HG03469 (cell line): ENCODE measurements around the gene NCR3LG1.

Source experiments
- ATAC-seq: cut with Tn5 transposase; IDR thresholded peaks from one replicate; pipeline ENCODE4 v1.9.1; 2021; ENCODE audit warnings: mild to moderate bottlenecking, moderate library complexity, moderate number of reproducible peaks; ENCODE audit not compliant: unreplicated experiment

The NCR3LG1 gene, protein sequence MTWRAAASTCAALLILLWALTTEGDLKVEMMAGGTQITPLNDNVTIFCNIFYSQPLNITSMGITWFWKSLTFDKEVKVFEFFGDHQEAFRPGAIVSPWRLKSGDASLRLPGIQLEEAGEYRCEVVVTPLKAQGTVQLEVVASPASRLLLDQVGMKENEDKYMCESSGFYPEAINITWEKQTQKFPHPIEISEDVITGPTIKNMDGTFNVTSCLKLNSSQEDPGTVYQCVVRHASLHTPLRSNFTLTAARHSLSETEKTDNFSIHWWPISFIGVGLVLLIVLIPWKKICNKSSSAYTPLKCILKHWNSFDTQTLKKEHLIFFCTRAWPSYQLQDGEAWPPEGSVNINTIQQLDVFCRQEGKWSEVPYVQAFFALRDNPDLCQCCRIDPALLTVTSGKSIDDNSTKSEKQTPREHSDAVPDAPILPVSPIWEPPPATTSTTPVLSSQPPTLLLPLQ

DNA sequence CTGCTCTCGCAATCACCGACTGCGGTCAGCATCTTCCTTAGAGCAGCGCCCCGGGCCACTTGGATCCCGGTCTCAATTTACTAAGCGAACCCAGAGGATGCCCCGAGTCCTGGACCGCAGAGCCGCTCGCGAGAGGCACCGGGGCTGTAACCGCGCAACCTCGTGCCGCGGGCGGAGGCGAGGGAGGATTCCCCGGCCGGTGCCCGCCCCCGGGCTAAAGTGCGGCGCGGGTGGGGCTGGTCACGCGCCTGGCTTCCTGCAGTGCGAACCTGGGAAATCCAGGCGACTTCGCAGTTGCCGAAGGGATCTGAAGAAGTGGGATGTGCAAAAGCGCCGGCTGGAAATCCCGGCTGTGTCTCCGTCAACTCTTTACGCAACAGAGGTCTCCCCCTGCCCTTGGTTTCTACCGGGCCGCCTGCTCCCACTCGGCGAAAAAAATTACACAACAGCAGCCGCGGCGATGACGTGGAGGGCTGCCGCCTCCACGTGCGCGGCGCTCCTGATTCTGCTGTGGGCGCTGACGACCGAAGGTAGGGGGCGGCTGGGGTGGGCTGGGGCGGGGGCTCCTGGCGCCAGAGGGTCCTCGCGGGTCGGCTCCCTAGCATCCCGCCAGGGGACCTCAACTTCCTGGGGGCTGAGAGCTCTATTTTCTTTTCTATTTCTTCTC lies at the start of gene NCR3LG1:
TSS of gene NCR3LG1 (plus strand) at position 291 of the 667 bp plus-strand sequence. CDS start at position 461, 170 bp downstream.
- ATAC-seq, result no peak

DNA sequence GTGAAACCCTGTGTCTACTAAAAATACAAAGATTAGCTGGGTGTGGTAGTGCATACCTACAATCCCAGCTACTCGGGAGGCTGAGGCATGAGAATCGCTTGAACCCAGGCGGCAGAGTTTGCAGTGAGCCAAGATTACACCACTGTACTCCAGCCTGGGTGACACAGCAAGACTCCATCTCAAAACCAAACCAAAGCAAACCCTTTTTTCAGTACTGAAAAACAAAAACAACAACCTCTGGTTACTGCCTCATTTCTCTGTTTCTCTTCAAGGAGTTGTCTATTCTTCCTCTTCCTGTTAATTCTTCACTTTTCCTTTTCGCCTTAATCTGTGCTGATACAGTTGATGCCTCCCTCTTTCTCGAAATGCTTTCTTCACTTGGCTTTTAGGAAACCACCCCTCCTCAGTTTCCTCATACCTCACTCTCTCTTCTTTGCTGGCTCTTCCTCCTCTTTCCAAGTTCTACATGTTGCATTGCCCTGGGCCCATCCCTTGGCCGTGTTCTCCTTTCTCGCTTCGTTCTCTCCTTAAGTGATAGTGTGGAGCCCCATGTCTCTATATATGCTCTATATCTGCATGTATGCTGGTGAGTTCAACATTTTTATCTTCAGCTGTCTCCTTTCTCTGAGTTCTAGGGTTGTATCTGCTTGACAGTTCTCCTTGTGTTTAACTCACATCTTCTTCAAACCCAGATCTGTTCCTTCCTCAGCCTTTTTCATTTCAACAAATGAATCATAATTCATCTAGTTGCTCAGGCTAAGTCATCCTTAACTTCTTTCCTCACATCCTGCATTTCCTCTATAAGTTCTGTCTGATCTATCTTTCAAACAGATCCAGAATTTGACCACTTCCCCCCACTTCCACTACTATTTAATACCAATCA lies 38.0 kb upstream of the NCR3LG1 start:
- ATAC-seq, result no peak

DNA sequence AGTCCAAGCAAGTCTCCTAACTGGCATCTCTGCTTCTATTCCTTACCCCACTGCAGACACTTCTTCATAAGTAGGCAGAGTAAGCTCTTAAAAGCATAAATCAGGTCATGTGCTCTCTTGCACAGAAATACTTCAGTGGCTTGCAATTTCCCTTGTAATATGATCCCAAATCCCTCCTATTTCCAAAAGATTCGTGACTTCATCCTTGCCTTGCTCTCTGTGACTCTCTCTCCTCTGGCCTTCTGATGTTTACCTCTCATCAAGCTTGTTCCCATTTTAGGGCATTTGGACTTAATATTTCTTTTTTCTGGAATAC lies 37.4 kb upstream of the NCR3LG1 start:
- ATAC-seq, result no peak

DNA sequence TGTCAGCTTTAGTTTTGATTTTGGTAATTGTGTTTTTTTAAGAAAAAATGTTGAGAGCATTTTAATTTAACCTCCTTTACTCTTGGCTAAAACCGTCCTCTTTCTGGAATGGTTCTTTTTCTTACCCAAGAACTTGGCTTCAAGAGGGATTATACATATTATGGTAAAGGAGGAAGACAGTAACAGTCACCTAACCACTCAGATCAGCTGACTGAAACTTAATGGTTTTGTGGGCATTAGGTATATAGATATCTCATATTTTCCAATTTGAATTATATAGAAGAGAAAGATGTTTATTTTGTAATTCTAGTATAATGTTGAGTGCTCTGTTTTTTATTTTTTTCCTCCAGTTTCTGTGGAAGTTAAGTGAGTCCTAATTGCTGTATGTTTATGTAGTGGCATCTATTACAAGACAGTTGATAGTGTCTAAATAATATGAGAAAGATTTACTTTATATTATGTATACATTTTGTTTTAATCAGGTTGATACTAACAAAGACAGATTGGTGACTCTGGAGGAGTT lies 36.6 kb upstream of the NCR3LG1 start:
- no peak for ATAC-seq

DNA sequence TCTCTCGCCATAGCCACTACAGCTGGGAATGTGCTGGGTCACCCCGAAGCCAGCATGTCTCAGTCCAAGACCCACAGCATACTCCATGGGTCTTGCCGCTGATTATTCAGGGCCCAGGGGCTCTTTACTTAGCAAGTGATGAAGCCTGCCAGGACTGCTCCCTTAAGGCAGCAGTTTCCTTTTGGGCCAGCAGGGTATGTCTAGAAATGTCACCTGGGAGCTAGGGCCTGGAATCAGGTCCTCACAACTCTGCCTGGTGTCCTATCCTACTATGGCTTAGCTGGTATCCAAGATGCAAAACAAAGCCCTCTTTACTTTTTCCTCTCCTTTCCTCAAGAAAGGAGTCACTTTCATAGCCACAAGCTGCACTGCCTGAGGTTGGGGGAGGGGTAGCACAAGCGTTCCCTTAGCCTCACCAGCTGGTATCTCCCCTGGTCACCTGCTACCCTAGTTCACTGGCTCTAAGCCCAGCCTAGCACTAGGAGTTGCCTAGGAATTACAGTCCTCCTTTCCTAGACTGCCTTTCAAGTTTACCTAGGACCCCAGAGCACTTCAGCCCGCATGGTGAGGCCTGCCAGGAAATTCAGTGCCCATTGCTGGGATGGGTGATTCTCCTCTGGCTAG lies 22.6 kb upstream of the NCR3LG1 start:
- ATAC-seq, result no peak

DNA sequence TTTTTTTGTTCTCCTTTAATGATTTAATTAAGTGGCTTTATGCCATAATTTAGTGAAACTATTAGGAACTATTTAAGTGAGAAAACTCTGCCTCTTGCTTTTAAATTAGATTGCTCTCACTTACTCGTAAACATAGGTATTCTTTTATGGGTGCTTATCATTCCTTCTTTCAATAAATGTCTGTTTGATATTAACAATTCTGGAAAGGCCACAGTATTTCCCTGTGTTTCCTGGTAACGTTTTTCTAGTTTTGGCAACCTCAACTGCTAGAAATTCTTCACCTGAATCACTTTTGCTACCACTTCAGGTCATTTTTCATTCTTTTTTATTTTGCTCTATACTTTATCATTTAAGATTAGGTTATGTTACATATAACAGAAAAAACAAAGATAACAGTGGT lies 19.9 kb upstream of the NCR3LG1 start:
- ATAC-seq, result no peak

DNA sequence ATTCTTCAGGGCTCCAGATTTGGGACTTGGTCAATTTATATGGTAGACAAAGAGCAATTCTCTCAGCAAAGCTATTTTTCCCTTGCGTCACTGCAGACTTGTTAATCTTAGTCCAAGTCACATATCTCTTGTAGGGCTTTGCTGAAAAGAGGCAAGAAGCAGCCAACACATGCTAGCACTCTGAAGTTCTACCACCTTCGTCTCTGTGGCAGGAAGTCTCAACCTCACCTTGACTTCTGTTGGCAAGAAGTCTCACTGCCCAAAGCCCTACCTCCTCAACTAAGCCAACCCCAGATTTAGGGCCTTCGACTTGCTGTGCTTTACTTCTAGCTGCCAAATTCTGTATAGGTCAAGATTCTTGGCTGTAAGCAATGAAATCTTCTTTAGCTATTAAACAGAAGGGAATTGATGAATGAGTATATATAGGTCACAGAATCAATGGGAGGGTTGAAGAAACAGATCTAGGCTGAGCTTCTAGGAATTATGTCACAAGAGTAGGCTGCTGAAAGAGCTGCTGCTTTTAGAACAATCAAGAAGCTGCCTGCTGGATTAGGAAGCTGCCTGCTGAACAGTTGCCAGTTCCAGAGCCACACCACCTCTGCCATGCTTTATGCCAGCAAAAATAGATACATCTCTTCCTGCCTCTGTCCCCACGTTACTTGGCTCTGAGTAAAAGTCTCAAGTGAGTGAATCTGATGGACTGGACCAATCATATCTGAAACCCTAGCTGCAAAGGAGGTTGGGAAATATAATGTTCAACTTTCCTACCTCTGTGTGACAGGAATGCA lies 17.6 kb upstream of the NCR3LG1 start:
- ATAC-seq, result no peak

DNA sequence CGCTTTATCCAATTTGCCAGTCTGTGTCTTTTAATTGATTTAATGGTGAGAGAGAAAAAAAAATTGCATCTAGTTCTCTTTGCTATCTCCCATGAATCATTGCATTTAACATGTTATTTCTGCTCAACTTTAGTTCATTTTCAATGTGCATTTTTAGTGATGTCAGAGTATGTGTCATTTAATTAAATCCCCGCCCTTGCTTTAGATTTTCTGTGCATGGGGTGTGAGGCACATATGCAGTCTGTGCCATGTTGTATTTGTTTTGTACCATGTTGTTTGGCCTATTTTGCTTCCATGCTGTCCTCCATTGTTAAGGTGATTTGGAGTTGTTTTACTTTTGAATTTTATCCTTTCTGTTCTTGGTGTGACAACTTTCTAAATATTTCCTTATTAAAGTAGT lies 8.3 kb upstream of the NCR3LG1 start:
- ATAC-seq, result no peak

DNA sequence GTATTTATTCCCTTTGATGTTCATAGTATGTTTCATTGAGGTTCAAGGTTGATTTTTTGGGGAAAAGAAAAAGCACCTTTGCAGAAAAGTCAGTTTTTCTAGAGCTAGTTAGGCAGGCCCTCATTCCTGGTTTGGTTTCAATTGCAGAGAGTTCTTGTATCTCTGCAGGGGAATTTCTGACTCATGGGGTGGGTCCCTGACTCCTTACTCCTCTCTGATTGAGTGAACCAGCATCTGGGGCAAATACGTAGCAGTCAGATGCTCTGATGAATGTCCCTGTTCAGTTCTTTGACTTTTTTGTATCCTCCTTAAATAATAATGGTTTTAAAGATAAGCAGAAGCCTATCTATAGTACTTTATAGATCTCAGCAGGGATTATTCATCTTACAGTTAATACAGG lies 7.7 kb upstream of the NCR3LG1 start:
- ATAC-seq, result no peak

DNA sequence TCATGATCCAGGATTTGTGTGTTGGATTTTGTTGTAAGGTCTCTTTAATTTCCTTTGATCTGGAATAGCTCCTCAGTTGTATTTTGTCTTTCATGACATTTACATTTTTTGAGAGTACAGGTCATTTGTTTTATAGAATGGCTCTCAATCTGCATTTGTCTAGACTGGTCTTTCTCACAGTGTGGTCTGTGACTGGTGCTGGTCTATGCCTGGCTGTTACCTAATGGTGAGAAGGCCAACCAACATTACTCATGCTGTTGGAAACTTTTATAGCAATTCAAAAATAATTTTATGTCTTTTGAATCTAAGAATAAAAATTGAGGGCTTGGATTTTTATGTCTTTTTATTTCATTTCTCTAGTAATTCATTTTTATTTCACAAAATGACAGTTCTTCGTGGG lies 3.9 kb upstream of the NCR3LG1 start:
- ATAC-seq, result no peak

DNA sequence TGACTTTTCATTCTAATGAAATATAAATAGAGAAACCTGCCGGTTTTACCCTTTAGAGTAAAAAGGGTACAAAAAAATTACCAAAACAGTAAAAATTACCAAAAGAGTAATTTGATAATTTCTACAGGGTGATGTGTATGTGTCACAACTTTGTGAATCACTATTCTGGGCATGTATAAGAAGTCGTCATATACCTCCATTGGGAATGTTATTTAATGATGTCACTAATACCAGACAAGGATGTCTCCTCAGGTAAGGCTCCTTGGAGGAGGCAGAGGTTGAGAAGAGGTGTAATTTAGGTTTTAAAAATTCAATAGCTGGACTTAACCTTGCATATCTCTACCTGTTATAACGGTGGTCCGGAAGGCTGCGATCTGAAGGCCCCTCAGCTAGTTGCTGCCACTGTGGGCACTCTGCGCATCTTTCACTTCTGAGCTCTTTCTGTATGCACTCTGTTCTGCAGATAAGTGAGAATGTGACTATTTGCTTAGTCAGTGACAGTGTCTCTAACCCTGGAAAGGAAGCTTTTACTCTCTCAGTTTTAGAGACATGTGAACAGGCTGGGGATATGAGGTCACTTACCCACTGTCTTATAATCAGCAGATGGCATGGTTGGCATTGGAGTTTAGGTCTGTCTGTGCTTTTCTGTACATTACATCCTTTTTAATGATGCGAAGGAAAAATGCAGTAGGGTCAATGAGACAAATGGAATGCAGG lies 987 bp upstream of the NCR3LG1 start:
- ATAC-seq, result no peak

DNA sequence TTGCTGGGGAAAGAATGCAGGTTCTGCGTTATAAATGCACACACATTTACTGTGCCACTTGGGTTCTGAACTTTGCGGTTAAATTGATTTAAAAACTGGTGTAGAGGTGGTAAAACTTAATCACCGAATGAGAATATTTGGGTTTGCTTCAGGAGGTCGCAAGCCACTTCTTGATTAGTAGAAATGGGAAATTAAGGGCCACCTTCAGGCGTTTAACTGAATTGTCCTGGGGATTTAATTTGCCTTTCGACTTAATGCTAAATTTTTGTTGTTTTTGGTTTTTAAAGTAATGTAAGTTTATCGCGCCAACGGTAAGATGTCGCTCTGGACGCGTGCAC lies 459 bp upstream of the NCR3LG1 start:
- ATAC-seq, result no peak

DNA sequence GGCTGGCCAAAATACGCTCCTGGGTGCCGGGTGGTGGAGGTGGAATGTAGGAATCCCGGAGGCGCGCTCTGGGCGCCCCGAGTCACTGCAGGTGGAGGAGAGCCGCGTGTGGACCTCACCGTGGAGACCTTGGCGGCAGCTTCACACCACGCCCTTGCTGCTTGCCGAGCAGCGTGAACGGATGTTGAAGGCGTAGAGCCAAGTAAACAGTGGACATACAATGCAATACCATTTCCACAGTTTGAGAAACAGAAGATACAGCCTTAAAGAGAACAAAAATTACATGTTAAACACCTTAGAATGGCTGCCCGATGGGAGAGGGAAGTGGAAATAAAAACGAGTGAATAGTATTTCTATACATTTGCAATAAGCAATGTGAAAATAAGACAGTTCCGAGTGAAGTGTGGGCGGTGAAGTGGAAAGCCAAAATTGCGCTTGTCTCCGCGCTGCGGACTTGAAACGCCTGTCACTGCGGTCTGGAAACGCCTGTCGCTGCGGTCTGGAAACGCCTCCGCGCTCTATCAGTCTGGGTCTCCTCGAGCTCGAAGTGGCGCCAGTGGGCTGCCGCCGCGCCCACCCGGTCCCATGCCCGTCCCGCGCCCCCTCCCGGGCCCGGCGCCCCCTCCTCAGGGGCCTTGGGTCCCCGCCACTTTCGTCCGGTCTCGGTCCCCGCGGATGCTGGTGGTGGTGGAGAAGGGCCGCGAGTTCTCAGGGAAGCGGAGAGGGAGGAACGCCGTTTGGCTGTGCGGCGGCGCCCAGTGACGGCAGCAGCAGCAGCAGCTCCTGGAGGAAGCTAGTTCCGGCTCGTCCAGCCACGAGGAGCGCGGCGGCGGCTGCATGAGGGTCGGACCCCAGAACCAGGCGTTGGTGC lies 1.6 kb downstream of the NCR3LG1 start:
- no peak for ATAC-seq

DNA sequence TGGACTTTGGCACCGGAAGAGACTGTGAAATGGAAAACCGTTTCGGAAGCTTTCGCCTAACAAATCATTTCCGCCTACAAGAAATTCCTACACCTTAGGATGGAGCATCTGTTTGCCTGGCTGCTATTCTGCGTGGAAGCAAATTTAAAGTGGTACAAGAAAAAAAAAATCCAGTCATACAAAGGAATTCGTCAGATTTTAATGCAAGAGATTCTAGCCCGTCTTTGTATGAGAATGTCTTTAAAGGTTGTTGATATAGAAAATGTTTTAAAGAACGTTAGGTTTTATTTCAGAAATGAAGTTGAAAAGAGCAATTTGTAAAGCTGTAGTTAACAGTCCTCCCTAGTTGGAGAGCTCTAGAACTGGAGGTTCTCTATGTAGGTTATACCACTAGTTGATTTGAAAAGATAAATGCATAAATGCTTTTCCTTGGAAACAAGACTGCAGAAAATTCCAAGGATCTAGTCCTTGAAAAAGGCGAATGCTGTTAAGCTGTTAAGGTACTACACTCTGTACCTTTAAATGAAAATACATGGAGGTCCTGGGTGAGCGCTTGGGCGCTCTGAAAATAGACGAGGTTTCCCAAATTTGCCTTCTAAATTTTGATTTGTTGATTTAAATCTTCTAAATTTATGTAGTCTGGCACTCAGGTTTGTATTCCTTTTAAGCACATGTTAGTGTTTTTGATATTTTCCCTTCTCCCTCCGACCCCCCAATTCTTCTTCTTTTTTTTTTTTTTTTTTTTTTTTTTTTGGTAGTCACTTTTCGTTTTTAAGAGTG lies 2.4 kb downstream of the NCR3LG1 start:
- ATAC-seq, result no peak

DNA sequence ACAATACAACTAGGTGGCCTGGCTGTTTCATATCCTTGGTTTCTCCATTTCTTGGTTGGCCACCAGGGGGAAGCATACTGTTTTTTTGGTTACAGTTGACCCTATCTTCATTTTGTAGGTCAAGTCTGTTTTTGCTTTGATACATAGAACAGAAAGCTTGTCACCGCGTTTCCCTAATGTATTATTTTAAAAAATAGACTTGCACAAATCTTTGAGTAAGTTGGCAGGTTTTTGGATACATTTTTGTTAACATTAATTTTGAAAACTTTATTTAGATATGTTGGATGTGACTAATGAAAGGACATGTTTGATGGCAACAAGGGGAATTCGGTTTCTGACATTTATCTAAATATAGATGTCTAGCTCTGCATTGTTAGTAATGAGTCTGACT lies 3.0 kb downstream of the NCR3LG1 start:
- ATAC-seq, result peak; percentile 33

DNA sequence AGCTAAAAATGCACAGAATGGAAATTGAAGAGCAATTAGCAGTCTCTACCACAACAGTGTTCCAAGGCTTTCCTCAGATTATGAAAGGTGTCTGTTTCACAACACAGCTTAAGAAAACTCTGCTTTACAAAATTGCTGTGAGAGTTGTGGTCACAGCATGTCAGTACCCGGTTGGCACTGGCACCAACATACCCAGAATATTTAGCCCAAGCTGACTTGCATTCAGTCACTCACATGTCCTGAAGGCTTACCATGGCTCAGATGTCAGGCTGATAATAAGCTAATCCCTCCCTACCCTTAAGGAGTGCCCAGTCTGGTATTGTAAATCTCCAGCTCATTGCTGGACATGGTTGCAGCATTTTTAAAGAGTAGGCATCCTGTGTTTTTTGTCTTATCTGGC lies 14.9 kb downstream of the NCR3LG1 start:
- no peak for ATAC-seq

DNA sequence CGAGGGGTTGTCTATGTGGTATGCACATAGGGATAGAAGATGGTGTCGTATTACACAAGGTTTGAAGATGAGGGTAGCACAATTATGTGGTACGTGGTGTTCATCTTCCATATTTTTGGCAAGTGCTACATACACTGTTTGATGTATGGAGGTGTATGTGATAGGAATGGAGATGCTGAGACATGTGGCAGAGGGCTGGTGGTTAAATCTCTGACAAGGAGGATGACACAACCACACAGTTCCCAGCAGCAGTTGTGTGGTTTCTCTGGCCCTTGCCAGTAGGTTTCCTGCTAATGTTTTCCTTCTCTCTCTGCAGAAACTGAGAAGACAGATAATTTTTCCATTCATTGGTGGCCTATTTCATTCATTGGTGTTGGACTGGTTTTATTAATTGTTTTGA lies 17.0 kb downstream of the NCR3LG1 start:
- ATAC-seq, result no peak

DNA sequence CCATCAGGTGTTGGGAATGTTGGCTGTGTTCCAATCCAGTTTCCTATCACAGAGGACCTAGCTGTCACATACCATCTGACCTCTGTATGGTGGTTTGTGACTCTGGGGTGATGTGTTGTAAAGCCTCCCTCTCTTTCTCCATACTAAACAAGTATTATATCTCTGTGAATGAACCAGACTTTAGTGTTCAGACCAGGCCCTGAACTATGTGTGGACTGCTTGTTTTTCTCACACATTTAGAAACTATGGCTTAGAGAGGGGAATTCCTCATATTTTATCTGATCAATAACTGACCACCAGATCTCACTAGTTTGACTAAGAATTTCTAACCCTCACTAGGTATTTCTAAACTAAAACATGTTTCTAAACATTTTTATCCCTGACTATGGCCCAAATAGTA lies 17.5 kb downstream of the NCR3LG1 start:
- ATAC-seq, result no peak
